Inferior parietal cortex (tissue), 1 donor: ENCODE measurements around the gene PRSS57.
"Not testable (repeated sequence)": the region's sequence is repeated elsewhere in the genome, so short reads cannot be mapped to it uniquely, and the experiment has no call there.

Experiments
- DNase-seq: peaks from one replicate; pipeline ENCODE4 v3.0.0-alpha.2; 2016; ENCODE audit errors: extremely low spot score

The PRSS57 gene

DNA sequence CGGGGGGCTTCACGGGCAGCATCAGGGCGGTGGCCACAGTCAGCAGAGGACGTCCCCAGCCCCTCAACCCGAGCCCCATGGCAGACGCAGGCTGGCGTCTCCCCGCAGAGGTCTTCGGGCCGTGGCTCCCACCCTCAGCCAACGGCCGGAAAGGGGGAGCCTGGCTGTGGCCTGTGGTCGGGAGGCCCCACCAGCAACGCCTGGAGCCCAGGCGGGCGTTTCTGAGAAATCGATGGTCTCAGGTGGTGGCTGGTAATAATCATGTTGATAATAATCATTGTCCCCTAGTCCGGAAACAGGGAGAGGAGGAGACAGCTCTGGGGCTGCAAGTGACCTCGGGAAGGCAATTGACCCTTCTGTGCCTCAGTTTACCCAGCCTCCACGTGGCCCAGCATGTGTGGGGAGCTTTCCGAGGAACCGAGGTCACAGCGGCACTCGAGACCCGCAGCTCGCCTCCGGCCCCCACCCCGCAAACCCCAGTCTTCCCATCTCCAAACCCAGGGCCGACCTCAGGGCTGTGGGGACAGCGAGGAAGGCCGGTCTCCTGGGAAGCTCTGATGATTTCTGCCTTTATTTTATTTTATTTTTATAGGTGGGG lies at the start of gene PRSS57:
Gene PRSS57 (minus strand): TSS at position 101 of the 598 bp plus-strand sequence. CDS start 22 bp downstream, at position 79.
- no peak for DNase-seq

DNA sequence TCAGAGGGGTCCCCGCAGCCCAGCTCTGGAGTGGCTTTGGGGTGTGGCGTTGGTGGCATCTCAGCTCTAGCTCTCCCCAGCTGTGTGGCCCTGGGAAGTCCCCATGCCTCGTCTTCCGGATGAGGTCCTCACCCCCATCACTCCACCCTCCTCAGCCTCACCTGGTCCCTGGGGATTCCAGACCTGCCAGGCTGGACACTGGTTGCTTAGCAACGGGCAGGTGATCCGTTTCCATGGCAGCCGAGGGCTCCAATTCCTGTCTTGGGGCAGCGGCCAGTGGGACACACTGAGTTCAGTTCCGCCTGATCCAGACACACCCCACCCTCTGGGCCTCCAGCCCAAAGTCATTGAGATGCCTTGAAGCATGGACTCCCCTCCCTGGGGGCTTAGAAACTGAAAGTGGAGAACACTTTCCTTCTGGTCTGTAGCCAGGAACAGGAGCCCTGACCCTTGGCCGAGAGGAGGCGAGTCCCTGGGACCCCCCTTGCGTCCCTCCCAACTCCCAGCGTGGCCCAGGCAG lies 48.0 kb upstream of the PRSS57 start:
- no peak for DNase-seq

DNA sequence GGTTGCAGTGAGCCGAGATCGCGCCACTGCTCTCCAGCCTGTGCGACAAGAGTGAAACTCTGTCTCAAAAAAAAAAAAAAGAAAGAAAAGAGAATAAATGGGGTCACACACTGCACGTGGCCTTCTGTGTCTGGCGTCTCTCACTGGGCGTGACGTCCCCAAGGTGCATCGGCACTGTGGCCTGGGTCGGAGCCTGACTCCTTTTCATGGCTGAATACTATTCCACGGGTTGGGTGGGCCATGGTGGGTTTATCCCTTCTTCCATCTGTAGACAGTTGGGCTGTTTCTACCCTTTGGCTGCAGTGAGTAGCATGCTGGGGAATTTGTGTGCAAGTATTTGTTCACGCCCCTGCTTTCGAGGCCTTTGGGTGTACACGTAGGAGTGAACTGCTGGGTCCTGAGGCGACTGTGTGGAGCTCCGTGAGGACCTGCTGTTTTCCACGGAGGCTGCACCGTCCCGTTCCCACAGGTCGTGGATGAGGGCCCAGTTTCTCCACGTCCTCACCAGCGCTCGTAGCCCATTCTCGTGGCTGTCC lies 47.4 kb upstream of the PRSS57 start:
- DNase-seq = no peak

DNA sequence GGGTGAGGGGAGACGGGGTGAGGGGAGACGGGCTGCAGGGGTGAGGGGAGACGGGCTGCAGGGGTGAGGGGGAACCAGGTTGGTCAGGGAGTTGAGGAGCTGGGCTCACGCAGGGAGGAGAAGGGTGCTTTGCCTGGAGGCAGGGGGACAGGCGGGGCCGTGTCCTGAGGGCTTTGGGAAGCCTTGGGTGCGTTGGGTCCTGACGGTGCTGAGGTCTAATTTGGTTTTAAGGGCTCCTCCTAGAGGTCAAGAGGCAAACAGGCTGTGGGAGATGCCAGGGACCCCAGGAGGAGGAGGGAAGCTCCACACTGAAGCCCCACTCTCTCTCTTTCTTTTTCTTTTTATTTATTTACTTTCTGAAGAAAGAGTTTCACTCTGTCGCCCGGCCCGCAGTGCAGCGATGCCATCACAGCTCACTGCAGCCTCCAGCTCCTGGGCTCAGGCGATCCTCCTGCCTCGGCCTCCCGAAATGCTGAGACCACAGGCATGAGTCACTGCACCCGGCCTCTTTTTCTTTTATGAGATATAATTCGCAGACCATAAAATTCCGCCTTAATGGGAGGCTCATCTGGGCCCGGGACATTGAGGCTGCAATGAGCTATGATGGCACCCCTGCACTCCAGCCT lies 46.4 kb upstream of the PRSS57 start:
- DNase-seq = no peak

DNA sequence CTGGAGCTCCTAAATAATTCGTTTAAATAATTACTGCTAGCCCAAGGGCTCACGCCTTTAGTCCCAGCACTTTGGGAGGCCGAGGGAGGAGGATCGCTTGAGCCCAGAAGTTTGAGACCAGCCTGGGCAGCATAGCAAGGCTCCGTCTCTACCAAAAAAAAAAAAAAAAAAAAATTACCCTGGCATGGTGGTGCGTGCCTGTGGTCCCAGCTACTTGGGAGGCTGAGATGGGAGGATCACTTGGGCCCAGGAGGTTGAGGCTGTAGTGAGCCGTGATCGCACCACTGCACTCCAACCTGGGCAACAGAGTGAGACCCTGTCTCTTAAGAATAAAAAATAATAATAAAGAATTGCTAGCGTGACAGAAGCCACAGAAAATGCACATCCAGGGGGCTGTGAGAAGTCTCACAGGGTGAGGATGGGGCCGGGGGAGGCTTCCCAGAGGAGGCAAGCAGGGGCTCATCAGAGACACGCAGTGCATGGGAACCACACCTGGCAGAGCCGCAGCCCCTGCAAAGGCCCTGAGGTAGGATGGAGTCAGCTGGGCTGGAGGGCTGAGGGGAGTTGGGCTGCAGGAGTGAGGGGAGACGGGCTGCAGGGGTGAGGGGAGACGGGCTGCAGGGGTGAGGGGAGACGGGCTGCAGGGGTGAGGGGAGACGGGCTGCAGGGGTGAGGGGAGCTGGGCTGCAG lies 45.7 kb upstream of the PRSS57 start:
- not testable (repeated sequence) for DNase-seq

DNA sequence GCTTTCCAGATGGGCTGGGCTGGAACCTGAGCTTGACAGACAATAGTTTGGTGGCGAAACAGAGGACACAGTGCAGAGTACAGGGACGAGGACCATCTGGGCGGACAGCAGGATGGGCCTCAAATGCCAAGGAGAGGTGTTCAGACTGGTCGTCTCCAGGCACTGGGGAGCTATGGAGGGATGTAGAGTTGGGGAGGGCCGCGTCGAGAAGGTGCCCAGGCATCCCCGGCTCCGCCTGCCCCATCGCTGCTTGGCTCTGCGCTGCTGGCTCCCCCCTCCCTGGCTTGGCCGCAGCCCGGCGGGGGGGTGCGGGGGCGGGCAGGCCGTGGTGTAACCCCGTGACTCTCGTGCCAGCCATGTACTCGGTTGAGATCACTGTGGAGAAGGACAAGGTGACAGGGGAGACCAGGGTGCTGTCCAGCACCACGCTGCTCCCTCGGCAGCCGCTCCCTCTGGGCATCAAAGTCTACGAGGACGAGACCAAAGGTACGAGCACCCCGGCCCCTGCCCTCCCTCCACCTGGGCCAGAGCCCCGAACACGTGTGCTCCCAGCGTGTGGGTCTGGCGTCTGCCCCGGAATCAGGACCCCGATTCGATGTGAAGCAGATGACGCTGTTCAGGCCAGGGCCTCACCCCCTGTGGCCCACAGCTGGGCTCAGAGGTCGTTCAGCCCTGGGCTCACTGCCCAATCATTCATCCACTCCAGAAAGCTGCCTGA lies 44.9 kb upstream of the PRSS57 start:
- DNase-seq = no peak

DNA sequence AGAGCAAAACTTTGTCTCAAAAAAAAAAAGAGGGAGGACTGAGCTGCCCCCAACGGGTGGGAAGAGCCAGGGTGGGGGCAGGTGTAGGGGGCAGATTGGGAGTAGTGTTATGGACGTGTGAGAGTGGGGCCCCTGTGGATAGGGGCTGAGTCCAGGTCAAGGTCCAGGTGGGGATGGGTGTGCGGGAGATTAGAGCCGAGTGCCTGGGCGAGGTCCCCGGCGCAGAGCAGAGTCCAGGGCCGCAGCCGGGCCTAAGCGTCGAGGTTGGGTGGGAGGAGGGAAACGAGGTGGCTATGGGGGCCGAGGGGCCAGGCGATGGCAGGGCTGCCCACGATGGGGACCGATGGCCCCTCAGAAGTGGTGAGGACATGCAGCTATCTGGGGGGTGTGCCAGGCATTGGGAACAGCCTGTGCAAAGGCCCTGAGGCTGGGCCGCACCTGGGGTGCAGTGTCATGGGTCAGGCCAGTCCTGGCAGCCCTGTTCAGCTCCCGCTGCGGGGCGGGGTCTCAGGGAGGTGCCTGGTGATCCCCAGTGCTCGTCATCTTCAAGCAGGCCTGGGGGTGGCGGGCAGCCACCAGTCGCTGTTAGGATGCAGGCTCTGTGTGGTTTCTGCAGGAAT lies 43.4 kb upstream of the PRSS57 start:
- DNase-seq = no peak

DNA sequence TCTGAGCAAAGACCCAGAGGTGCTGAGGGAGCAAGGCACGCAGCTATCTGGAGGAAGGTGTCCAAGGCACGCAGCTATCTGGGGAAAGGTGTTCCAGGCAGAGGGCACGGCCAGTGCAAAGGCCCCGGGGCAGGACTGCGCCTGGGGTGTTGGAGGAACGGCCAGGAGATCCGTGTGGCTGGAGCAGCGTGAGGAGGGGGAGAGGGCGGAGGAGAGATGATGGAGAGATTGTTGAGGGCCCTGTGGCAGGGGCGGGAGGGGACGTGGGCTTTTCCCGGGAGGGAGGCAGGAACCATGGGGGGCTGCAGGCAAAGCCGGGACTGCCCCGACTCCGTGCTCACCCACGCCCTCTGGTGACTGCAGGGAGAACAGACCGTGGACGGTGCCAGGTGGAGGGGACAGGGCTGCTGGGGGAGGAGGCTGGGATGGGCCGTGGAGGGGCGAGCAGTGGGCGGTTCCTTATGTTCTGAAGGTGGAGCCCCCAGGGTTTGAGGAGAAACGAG lies 42.4 kb upstream of the PRSS57 start:
- no peak for DNase-seq

DNA sequence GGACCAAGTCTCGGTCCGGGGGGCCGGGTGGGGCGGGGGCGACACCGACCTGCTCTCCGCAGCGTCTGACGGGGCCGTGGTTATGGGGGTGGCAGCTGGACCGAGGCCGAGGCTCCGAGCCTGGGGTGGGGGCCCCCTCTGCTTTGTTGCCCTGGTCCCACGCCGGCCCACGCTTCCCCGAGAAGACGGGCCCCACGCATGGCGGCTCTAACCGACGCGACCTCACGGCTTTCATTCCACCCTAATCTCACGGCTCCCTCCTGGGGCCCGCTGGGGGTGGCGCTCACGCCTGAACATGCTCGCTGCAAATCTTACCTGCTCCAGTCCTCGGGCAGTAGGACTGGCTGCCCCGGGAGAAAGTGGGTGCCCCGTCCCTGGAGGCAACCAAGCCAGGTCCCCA lies 40.9 kb upstream of the PRSS57 start:
- DNase-seq = no peak

DNA sequence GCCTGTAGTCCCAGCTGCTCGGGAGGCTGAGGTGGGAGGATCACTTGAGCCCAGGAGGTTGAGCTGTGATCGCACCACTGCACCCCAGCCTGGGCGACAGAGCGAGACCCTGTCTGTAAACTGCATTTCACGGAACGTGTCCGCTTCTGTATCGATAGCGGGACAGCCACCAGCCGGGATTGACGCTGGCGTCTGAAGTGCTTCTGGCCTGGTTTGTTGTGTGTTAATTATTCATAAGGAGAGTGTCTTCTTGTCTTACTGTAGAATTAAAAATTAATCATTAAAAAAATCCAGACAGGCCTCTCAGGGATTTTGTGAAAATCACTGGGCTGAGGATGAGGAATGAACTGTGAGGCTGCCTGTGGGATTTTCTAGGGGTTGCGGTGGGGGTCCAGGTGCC lies 39.5 kb upstream of the PRSS57 start:
- DNase-seq = no peak

DNA sequence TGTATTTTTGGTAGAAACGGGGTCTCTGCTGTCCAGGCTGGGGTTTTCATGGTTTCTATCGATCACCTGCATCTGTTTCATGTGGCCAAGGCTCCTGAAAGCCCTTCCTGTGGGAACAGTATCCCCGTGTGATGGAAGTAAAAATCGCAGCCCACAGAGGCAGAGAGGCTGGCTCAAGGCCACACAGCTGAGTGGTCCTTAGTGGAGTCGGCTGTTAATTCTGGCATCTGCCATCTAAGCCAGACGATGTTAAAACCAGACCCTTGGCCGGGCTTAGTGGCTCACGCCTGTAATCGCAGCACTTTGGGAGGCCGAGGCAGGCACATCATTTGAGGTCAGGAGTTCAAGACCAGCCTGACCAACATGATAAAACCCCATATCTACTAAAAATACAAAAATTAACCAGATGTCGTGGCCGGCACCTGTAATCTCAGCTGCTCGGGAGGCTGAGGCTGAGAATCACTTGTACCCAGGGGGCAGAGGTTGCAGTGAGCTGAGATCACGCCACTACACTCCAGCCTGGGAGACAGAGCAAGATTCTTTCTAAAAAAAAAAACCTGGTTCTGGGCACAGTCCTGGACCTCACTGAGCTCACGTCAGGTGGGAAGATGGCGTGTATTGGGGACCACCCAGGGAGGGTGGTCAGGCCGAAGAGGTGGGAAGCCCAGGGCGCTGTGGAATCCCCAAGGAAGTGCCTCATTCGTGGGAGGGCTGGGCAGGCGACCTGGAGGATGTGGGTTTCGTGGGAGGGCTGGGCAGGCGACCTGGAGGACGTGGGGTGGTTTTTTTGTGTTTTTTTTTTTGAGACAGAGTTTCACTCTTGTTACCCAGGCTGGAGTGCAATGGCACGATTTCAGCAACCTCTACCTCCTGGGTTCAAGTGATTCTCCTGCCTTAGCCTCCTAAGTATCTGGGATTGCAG lies 37.2 kb upstream of the PRSS57 start:
- DNase-seq = no peak

DNA sequence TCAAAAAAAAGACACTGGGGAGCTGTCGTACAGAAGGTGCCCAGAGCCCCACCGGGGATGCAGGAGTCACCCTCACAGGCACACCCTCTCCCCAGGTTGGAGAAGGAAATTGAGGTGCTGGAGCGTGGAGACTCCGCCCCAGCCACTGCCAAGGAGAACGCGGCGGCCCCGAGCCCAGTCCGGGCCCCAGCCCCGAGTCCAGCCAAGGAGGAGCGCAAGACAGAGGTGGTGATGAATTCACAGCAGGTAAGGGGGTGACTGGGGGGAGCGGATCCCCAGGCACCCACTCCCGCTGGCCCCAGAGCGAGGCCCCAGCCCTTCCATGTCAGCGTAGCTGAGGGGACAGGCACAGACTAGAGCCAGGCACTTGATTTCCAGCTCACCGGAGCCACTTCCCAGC lies 35.7 kb upstream of the PRSS57 start:
- DNase-seq = no peak

DNA sequence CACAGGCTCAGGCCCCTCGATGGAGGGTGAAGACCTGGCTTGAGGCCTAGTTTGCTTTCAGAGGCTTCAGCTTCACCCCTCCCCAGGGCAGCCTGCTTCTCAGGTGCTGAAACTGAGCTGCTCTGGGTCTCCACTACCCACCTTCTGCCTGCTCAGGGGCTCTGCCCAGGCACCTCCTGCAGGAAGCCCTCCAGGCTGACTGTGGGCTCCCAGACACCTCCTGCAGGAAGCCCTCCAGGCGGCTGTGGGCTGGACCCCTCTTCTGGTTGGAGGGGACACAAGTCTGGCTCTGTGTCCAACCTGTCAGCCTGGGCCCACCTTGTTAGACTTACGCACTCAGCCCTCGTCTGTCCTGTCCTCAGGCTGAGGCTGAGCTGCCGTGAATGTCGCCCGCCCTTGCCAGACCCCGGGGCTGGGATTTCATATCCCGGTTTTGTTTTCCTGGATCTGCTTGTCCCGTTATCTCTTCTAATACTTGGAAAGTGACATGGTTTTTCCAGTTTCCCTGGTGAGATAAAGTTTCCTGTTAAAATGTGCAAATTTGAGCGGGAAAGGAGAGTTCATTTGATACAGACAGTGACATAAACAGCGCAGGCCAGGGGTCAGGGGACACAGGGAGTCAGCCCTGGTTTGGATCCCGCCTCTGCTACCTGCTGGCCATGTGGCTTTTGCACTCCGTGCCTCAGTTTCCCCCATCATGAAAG lies 34.9 kb upstream of the PRSS57 start:
- no peak for DNase-seq

DNA sequence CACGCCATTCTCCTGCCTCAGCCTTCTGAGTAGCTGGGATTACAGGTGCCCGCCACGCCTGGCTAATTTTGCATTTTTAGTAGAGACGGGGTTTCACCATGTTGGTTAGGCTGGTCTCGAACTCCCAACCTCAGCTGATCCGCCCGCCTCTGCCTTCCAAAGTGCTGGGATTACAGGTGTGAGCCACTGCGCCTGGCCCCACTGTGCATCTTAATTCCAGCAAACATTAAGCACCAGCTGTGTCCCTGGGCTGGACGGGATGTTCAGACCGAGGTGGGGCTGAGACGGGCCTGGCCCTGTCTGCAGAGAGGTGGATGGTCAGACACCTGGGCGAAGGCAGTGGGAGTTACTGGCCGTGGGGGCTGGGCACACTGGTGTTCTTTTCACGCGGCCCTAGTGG lies 34.3 kb upstream of the PRSS57 start:
- DNase-seq = not testable (repeated sequence)

DNA sequence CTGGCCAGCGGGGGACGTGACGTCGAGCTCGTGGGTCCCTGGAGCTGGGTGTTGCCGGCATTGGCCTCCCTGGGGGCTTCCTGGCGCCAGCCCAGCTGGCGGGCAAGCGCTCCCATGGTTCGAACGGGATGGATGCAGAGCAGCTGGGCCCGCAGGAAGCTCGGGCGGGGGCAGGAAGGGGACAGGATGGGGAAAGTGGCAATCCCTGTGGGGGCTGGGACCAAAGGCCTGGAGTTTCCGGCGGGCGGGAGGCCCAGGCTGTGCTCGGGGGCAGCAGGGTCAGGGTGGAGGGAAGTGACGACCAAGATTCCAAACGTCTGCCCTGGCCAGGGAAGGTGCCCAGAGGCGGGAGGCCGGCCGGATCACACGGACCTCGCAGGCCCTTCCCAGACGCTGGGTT lies 32.8 kb upstream of the PRSS57 start:
- no peak for DNase-seq

DNA sequence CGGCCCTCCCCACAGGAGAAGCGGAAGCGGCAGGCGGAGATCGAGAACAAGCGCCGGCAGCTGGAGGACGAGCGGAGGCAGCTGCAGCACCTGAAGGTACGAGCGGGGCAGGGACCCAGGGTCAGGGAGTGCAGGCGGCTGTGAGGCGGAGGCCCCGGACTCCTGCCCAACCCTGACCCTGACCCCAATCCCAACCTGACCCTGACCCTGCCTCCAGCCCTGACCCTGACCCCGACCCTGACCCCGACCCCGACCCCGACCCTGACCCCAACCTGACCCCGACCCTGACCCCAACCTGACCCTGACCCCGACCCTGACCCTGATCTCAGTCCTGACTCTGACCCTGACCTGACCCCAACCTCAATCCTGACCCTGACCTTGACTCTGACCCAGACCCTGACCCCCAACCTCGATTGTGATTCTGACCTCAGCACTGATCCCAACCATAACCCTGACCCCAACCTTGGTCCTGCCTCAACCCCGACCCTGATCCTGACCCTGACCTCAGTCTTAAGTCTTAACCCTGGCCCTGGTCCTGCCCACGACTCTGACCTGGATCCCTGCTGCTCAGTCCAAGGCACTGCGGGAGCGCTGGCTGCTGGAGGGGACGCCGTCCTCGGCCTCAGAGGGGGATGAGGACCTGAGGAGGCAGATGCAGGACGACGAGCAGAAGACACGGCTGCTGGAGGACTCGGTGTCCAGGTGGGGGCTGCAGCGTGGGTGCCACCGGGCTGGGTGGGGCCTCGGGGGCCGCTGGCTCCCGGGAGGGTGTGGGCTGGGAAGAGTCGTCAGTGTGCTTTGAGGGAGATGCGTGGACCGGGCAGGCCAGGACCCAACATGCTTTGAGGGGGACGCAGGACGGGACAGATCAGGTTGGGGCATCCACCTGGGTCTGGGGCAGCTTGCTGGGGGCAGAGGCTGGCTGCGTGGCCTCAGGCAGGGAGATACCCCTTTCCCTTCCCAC lies 32.0 kb upstream of the PRSS57 start:
- no peak for DNase-seq

DNA sequence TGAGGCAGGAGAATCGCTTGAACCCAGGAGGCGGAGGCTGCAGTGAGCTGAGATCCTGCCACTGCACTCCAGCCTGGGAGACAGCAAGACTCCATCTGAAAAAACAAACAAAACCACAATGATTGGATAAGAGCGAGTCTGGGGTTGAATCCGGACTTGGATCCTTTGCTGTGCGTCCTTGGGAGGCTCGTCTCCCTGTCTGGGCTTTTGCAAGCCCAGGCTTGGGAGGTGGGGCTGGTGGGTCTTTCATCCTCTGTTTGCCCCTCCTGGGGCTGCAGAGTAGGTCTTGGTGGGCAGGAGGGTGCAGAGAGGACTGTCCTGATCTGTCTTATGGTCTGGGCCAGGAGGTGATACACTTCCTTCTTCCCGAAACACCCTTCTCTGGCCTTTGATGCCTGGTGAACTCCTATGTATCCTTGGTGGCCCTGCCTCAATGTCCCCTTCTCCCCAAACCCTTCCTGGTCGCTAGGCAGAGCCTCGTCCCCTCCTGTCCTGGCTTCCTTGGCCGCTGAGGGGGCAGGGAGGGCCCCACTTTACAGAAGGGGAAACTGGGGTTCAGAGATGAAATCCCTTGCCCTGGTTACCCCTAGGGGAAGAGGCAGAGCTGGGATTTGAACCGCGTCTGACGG lies 30.3 kb upstream of the PRSS57 start:
- DNase-seq = no peak

DNA sequence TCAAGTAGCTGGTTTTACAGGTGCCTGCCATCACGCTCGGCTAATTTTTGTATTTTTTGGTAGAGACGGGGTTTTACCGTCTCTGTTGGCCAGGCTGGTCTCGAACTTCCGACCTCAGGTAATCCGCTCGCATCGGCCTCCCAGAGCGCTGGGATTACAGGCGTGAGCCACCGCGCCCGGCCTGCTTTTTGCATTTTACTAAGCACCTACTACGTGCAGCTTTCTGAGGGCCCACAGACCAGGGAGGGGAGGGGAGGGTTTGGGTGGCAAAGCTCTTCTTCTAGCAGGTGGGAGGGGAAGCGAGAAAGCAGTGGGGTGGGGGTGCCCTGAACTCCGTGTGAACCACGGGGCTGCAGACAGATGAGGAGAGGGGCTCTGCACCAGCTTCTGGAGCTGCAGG lies 28.5 kb upstream of the PRSS57 start:
- no peak for DNase-seq
